Posterior vena cava (tissue), 2 donors: Measurements from ENCODE around the gene SH3BP2. TPM values are rescaled to one million over a fixed set of nuclear protein-coding genes. Genes with fewer than 3 reads are reported as not detected.
A peak's percentile ranks its signal among the peaks of the same experiment; 100 is the strongest.

Source experiments
- DNase-seq: peaks from one replicate; pipeline ENCODE4 v3.0.0-alpha.2; 2020; ENCODE audit warnings: low spot score
- intact Hi-C, 2 donors: fragments of 100-400 bp; cut with DNase I; formaldehyde crosslinking; loops; one replicate each; pipeline versions ENCODE4 v1.14.1 to v1.14.2; 2022 to 2023
- total RNA-seq, 2 donors: library from RNA; stranded (reverse); fragmentation: NEBNext Ultra II Directional; extraction: Animal tissue kit (Norgen Biotek cat#: 25700); gene quantifications; one replicate each; pipeline ENCODE4 v1.2.1, GENCODE V29; 2021
- donor health status: DM: yes; HTN: yes; CAD: no.
- donor health status: DM: yes; HTN: yes; CAD: no.

SH3BP2 gene
- total RNA-seq, 2 donors from 2014 or later, result 47.8 to 52.4 TPM

DNA sequence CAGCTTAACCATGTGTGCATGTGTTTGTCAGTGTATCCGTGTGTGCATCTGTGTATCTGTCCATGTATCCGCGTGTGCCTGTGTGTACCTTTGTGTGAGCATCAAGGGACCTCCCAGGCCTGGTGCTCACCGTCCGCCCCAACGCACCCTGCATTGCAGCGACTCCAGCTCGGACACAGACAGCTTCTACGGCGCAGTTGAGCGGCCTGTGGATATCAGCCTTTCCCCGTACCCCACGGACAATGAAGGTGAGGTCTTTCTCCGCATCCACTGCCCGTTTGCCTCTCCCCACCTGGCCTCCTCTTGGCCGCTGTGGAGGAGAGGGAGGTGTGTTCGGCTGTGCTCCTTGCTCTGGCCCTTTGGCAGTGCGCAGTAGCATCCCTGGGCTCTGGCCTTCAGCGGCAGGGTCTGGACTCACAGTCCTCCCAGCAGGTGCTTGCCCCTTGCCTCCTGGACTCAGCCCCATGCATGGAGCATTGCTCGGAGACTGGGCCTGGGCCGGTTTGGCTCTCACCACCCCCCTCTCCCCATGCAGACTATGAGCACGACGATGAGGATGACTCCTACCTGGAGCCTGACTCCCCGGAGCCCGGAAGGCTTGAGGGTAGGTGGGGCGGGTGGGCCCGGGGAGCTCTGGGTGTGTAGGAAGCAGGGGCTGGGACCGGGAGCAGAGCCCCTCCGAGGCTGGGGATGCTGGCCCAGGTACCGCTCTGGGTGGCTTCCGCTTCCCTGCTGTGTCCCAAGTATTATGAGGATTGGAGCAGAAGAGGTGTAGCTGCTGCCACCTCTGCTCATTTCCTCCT lies 34.4 kb downstream of the SH3BP2 start:
- peak; percentile 67 for DNase-seq
- intact Hi-C loops, result loop anchor here in 1 of 2 donors (5.0 kb wide), 1 partner anchor 800 kb away; no protein-coding TSS in a partner anchor

GRCh38 chr4:2827874-2828751 lies 35.2 kb downstream of the SH3BP2 start:
- DNase-seq, result peak; percentile 65
- intact Hi-C loops, result loop anchor here in 1 of 2 donors (5.0 kb wide), 1 partner anchor 799 kb away; no protein-coding TSS in a partner anchor

DNA sequence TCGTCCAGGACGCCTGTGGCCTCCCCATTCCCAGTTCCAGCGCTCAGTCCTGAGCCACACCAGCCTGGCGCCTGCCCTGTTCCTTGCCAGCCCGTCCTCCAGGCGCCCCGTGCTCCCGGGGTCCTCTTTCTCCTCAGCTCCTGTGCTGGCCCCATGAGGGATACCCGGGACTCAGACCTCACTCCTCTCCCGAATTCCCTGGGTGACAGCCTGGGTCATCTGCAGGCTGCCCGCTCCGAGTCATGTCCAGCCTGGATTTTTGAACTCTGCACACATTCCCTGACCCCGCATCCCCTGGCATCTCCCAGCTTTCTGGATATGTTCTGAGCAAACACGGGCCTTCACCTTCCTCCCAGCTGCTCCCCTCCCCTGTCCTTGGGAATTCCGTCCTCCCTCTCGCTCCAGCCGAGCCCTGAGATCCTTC lies 35.9 kb downstream of the SH3BP2 start:
- DNase-seq, result peak; percentile 49
- intact Hi-C loops, result loop anchor here in 1 of 2 donors (5.0 kb wide), 1 partner anchor 799 kb away; no protein-coding TSS in a partner anchor

DNA sequence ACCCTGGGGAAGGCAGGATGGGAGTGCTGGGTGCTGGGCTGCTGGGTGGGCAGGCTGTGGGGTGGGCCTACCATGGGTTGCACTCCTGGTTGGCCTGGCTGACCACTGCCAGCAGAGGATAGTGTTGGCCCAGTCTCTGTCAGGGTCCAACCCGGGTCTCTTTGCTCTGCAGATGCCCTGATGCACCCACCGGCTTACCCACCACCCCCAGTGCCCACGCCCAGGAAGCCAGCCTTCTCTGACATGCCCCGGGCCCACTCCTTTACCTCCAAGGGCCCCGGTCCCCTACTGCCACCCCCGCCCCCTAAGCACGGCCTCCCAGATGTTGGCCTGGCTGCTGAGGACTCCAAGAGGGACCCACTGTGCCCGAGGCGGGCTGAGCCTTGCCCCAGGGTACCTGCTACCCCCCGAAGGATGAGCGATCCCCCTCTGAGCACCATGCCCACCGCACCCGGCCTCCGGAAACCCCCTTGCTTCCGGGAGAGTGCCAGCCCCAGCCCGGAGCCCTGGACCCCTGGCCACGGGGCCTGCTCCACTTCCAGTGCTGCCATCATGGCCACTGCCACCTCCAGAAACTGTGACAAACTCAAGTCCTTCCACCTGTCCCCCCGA lies 36.5 kb downstream of the SH3BP2 start:
- peak; percentile 66 for DNase-seq
- intact Hi-C loops, result loop anchor here in 1 of 2 donors (5.0 kb wide), 1 partner anchor 798 kb away; no protein-coding TSS in a partner anchor

GRCh38 chr4:2829933-2830451 lies 37.1 kb downstream of the SH3BP2 start:
- DNase-seq, result peak; percentile 72
- intact Hi-C loops, result loop anchor here in 1 of 2 donors (5.0 kb wide), 1 partner anchor 797 kb away; no protein-coding TSS in a partner anchor

DNA sequence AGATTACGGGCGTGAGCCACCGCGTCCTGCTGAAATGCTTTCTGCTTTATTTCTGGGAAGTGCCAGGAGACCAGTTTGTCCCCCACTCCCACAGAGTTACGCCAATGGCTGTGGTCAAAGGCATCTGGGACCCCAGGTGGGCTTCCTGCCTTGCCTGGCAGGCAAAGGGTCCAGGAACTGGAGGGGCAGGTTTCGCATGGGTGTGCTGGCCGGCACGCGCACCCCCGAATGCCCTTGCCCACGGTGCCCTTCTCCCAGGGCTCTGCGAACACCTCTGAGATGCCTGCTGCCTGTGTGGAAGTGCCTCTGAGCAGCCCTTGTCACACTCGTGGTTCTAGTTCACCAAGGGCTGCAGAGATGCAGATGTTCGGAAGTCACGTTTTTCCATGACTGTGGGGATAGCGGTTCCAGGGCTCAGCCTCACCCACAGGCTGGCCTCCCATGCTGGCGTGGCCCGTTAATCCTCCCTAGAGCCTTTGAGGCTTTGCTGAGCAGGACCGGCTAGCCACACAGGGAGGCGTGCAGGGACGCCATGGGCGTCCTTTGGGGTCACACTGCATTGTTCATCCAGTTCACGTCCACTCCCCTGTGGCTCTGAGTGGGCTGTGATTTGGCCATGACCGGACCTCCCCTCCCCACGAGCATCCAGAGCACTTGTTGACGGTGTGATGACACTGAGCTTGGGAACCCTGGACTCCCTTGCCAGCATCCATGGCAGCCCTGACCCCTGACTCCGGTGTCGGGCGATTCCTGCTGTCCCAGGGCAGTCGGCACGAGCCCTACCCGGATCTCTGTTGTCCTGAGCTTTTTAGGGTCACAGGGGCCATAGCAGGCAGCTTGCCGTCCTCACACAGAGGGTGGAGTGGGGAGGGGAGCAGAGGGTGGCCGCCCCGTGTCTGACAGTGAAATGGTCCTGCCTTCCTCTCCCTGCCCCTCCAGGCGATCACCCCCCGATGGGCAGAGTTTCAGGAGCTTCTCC lies 38.0 kb downstream of the SH3BP2 start:
- DNase-seq, result peak; percentile 67
- intact Hi-C loops, result no loop called here

DNA sequence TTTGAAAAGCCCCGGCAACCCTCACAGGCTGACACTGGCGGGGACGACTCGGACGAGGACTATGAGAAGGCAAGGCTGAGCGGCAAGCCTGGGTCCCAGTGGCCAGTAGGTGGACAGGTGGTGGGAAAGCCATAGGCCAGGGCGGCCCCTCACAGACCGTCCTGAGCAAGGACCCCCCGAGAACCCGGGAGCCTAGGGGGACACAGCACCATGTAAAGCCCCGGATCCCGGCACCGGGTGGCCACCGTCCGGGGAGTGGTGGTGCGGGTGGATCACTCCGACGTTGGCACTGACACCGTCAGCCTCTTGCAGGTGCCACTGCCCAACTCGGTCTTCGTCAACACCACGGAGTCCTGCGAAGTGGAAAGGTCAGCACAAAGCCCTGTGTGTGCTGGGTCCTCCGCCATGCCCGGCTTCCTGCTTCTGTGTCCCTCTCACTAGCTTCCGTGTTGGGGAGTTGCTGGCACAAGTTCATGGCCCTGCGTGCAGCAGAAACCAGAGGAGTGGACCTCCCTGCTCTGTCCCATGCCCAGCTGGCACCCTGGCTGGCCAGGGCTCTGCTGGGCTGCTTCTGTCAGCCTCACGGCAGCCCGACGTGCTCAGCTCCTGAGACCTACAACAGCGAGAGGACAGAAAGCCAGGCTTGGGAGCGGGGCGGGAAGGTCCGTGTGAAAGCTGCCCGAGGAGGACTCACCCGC lies 38.9 kb downstream of the SH3BP2 start:
- intact Hi-C loops, result no loop called here
- peak; percentile 82 for DNase-seq

DNA sequence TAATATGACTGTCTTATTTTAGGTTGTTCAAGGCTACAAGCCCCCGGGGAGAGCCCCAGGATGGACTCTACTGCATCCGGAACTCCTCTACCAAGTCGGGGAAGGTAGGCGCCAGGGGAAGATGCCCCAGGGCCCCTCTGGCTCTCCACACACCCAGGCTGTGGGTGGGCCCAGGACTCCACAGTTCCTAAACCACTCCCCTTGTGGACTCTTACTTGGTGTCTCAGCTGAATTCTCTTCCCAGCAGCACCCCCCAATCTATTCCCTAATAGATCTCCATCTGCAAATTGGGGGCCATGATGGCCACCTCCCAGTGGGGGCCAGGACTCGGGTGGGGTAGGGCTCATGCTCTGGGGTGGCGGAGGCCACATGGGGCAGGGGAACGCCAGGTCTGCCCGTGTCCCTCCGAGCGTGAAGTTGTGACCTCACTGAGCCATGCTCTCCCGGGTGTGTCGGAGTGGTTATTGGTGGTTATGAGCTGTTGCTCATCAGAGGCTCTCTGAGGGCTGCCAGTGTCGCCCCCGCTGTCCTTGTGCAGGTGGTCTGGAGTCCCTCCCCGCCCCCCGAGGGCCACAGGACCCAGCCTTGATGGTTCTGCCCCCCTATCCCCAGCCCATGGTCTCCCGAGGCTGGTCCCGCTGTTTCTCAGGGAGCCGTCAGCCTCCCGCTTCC lies 39.6 kb downstream of the SH3BP2 start:
- DNase-seq, result peak; percentile 75
- intact Hi-C loops, result no loop called here

DNA sequence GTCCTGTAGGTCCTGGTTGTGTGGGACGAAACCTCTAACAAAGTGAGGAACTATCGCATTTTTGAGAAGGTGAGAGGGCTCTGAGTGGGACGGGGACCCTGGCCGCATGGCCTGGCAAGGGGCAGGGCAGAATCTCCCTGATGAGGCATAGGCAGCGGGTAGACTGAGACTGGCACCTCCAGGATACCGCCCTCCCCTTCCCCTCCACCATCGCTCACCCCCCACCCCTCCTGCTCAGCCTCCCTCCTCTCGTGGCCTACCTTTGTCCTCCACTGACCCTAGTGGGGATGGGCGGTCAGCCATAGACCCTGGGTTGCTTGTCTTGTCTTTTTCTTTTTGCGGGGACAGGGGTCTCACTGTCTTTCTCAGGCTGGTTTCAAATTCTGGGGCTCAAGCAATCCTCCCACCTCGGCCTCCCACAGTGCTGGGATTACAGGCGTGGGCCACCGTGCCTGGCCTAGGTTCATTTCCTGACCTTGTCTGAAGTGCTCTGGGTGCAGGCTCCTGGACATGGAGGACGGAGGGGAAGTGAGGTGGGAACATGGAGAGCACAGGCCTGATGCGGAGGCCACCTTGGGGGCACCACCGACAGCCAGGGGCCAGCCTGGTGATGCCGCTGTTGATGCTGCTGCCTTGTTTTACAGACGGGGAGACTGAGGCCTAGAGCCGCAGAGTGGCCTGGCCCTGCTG lies 40.2 kb downstream of the SH3BP2 start:
- DNase-seq, result peak; percentile 48
- intact Hi-C loops, result no loop called here

GRCh38 chr4:2833671-2834000 lies 40.8 kb downstream of the SH3BP2 start:
- intact Hi-C loops, result no loop called here

GRCh38 chr4:2834001-2834921 lies 41.4 kb downstream of the SH3BP2 start:
- DNase-seq, result peak; percentile 73
- intact Hi-C loops, result no loop called here

More at GRCh38 chr4:2833671-2834000, 40.8 kb downstream of the SH3BP2 start:
- DNase-seq, result peak; percentile 58

- intact Hi-C loops, result no loop called here
- peak; percentile 80 for DNase-seq
Observed at GRCh38 chr4:2835978-2836377, 43.1 kb downstream of the SH3BP2 start.

- intact Hi-C loops, result no loop called here
- DNase-seq, result peak; percentile 73
Observed at GRCh38 chr4:2836391-2836859, 43.5 kb downstream of the SH3BP2 start.

DNA sequence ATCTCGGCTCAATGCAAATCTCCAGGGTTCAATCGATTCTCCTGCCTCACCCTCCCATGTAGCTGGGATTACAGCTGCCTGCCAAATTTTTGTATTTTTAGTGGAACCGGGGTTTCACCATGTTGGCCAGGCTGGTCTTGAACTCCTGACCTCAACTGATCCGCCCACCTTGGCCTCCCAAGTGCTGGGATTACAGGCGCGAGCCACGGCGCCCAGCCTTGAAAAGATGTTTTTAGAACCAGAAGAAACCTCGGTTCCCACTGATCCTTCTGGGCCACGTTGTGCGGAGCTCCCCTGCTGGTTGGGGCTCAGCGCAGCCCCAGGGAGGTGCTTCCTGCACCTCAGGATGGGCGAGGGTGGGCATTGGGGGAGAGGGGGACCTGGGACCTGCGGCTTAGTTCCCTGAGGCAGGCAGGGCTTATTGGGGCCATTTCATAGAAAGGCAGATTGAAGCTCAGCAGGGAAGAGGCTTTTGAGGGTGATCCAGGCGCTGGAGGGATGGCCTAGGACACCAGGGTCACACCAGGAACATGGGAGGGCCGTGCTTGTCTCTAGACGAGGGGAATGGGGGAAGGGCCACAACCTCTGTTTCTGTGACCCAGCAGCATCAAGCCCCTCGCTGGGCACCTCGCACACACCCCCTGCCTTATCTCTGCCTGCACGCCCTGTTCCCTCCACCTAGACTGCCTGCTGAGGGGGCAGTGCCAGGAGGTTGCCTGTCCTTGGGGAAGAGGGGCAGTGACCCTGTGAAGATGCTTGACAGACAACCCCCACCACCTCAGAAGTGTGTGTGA lies 44.4 kb downstream of the SH3BP2 start:
- intact Hi-C loops, result no loop called here
- DNase-seq, result peak; percentile 80
